Astrocyte (in vitro differentiated cells and primary cell): ENCODE data around the gene FUNDC2.

Experiments
- EZH2 ChIP-seq: IDR thresholded peaks from 2 replicates; pipeline ENCODE4 v1.6.1; 2012; ENCODE audit warnings: mild to moderate bottlenecking, low read length, inconsistent platforms; ENCODE audit not compliant: insufficient read depth
- TF ChIP-seq, protein P1 (sequence below): IDR thresholded peaks from 2 replicates; pipeline ENCODE4 v1.5.1; 2011; ENCODE audit warnings: low read depth, mild to moderate bottlenecking, inconsistent platforms, low read length, moderate library complexity; ENCODE audit not compliant: insufficient read depth

DNA sequence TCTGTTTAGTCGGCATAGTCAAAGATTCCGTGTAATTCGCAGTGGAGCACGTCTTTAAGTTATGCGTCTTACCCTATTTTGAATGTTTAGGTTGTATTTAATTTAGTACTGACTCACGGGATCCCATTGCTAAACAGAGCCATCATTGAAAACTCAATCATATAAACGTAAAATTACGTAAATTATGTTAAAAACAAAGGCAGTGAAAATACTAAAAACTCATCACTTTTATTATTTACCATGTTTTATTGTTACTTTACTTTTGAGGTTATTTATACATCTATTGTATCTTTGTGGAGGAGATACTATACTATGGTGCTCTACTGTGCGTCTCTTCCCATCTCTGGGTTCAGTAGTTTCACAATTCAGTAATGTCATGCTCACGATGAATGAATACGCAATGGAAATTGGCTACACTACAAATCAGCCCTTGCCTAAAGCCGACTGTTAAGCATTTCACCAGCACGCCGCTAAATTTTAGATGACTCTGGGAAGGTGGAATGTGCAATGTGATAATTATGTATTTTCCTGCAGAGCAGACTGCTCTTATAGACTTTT, 944 bp downstream of the FUNDC2 start:
- TF ChIP-seq, protein P1, sequence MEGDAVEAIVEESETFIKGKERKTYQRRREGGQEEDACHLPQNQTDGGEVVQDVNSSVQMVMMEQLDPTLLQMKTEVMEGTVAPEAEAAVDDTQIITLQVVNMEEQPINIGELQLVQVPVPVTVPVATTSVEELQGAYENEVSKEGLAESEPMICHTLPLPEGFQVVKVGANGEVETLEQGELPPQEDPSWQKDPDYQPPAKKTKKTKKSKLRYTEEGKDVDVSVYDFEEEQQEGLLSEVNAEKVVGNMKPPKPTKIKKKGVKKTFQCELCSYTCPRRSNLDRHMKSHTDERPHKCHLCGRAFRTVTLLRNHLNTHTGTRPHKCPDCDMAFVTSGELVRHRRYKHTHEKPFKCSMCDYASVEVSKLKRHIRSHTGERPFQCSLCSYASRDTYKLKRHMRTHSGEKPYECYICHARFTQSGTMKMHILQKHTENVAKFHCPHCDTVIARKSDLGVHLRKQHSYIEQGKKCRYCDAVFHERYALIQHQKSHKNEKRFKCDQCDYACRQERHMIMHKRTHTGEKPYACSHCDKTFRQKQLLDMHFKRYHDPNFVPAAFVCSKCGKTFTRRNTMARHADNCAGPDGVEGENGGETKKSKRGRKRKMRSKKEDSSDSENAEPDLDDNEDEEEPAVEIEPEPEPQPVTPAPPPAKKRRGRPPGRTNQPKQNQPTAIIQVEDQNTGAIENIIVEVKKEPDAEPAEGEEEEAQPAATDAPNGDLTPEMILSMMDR = no peak
- no peak for TF ChIP-seq EZH2
